Peyer's patch (tissue), 4 donors: ENCODE results near the gene ITM2C.

Source experiments
- CTCF ChIP-seq, 6 experiments: fragments of 450-650 bp in 4 of 6; fragments of 200-600 bp in 2 of 6; sonication (generic) in 1 of 6; IDR thresholded peaks; one replicate each; pipeline ENCODE4 v1.5.1; 2017 to 2019; ENCODE audit warnings: antibody characterized with exemption in 6 of 6, mild to moderate bottlenecking in 3 of 6, moderate library complexity in 1 of 6
- POLR2A ChIP-seq, 2 donors: fragments of 450-650 bp; IDR thresholded peaks; one replicate each; pipeline ENCODE4 v1.5.1; 2017; ENCODE audit warnings: antibody characterized with exemption in 2 of 2, mild to moderate bottlenecking in 2 of 2, moderate library complexity in 2 of 2

- no peak for TF ChIP-seq POLR2A (IDR thresholded peaks at IDR 0.05)
- no peak for TF ChIP-seq CTCF (IDR thresholded peaks at IDR 0.05)
Measured at GRCh38 chr2:230912724-230913123, 48.0 kb downstream of the ITM2C start.
